NCI-H2081 (cell line): ENCODE data around the gene LRP1B.

Experiments used
- DNase-seq, 2 experiments: peaks; one replicate each; lab custom pipeline; 2025; lab: John Stamatoyannopoulos, UW

Gene LRP1B

GRCh38 chr2:142041996-142042395 is 88.8 kb downstream of the LRP1B start:
- no peak for DNase-seq

- DNase-seq: no peak
These were observed 89.7 kb downstream of the LRP1B start for GRCh38 chr2:142041105-142041504.

- no peak for DNase-seq
These were observed 90.3 kb downstream of the LRP1B start for GRCh38 chr2:142040556-142040955.

GRCh38 chr2:142038826-142039225 is 92.0 kb downstream of the LRP1B start:
- no peak for DNase-seq

GRCh38 chr2:142037744-142038143 is 93.1 kb downstream of the LRP1B start:
- DNase-seq: no peak

GRCh38 chr2:142037066-142037465 is 93.8 kb downstream of the LRP1B start:
- no peak for DNase-seq

- DNase-seq: no peak
These were observed 97.4 kb downstream of the LRP1B start for GRCh38 chr2:142033393-142033792.

GRCh38 chr2:142031656-142032055 is 99.2 kb downstream of the LRP1B start:
- no peak for DNase-seq

- no peak for DNase-seq
These were observed 100.1 kb downstream of the LRP1B start for GRCh38 chr2:142030735-142031134.

- no peak for DNase-seq
These were observed 100.8 kb downstream of the LRP1B start for GRCh38 chr2:142029974-142030373.

GRCh38 chr2:142025394-142025793 is 105.4 kb downstream of the LRP1B start:
- no peak for DNase-seq

GRCh38 chr2:142020368-142020767 is 110.4 kb downstream of the LRP1B start:
- no peak for DNase-seq

GRCh38 chr2:142014536-142014935 is 116.3 kb downstream of the LRP1B start:
- DNase-seq: no peak

GRCh38 chr2:142012797-142013196 is 118.0 kb downstream of the LRP1B start:
- DNase-seq: no peak

- DNase-seq: no peak
These were observed 120.1 kb downstream of the LRP1B start for GRCh38 chr2:142010477-142011270.

- DNase-seq: no peak
These were observed 122.6 kb downstream of the LRP1B start for GRCh38 chr2:142008135-142008744.

GRCh38 chr2:141994066-141994465 is 136.8 kb downstream of the LRP1B start:
- DNase-seq: no peak

- DNase-seq: no peak
These were observed 138.1 kb downstream of the LRP1B start for GRCh38 chr2:141992695-141993094.

GRCh38 chr2:141968433-141968832 is 162.4 kb downstream of the LRP1B start:
- no peak for DNase-seq

- DNase-seq: no peak
These were observed 162.8 kb downstream of the LRP1B start for GRCh38 chr2:141967980-141968379.

- DNase-seq: no peak
These were observed 163.3 kb downstream of the LRP1B start for GRCh38 chr2:141967503-141967902.

- DNase-seq: no peak
These were observed 170.9 kb downstream of the LRP1B start for GRCh38 chr2:141959941-141960340.

GRCh38 chr2:141959016-141959415 is 171.8 kb downstream of the LRP1B start:
- DNase-seq: no peak
